ENCODE results near the gene LAMTOR2.

DNA sequence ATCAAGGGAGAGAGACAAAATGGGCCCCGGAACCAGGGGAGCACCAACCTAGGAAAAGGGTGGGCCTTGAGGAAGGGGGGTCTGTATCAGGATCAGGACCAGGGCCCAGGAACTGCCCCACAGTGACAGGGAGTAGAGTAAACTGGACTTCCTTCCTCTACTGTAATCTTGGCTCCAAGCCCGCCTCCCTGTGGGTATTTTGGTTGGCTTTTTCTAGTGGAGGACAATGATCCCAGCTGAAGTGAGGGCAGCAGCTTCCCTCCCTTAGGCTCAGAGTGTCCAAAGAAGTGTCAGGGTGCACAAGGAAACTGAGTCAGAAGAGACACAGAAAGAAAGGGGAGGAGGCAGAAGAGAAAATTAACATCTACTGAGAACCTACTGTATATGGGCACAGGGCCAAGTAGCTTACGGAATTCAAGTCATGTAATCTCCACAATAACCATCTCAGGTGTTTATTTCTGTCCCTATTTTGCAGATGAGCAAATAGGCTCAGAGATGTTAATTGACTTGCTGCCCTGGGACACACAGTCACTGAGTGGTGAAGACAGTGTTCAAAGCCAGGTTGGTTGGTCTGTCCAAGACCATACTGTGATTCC lies 5.8 kb upstream of the LAMTOR2 start:
- TF ChIP-seq, protein P1, sequence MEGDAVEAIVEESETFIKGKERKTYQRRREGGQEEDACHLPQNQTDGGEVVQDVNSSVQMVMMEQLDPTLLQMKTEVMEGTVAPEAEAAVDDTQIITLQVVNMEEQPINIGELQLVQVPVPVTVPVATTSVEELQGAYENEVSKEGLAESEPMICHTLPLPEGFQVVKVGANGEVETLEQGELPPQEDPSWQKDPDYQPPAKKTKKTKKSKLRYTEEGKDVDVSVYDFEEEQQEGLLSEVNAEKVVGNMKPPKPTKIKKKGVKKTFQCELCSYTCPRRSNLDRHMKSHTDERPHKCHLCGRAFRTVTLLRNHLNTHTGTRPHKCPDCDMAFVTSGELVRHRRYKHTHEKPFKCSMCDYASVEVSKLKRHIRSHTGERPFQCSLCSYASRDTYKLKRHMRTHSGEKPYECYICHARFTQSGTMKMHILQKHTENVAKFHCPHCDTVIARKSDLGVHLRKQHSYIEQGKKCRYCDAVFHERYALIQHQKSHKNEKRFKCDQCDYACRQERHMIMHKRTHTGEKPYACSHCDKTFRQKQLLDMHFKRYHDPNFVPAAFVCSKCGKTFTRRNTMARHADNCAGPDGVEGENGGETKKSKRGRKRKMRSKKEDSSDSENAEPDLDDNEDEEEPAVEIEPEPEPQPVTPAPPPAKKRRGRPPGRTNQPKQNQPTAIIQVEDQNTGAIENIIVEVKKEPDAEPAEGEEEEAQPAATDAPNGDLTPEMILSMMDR (IDR thresholded peaks at IDR 0.05): no peak
- TF ChIP-seq POLR2AphosphoS5 (IDR thresholded peaks at IDR 0.05): no peak
- TF ChIP-seq POLR2A (IDR thresholded peaks at IDR 0.05): no peak

All from gastroesophageal sphincter (tissue), 3 donors.